GM21381 (cell line): ENCODE measurements around the gene ALPK3.
"Not testable (repeated sequence)": the region's sequence is repeated elsewhere in the genome, so short reads cannot be mapped to it uniquely, and the experiment has no call there.

Experiments used
- ATAC-seq: cut with Tn5 transposase; IDR thresholded peaks from one replicate; pipeline ENCODE4 v1.9.1; 2021; ENCODE audit warnings: mild to moderate bottlenecking, moderate library complexity; ENCODE audit not compliant: unreplicated experiment

Gene ALPK3

DNA sequence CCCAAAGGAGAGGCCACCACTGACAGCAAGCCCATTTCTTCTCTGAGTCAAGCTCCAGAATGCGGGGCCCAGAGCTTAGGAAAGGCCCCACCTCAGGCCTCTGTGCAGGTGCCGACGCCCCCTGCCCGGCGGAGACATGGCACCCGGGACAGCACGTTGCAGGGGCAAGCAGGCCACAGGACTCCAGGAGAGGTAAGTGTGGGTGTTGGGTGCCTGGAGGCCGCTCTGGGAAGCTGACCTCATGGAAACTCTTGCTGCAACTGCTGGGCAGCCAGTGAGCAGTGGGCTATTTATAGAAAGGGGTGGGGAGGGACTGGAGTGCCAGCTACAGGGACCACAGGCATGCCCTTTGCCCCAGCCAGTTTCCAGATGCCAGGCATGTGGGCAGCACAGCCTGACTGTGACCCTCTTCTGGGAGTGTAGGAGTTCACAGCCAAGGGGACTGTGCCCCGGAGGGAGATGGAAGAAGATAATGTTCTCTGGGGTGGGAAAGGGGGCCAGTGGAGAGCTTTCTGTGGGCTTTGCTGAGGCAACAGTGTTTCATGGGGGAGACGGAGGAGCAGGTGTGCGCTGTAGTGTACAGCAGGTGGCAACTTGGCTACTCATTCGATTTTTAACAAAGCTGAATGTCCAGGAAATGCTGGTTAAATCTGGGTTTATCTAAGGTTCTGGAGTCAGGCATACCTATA lies 23.7 kb downstream of the ALPK3 start:
- ATAC-seq: no peak

DNA sequence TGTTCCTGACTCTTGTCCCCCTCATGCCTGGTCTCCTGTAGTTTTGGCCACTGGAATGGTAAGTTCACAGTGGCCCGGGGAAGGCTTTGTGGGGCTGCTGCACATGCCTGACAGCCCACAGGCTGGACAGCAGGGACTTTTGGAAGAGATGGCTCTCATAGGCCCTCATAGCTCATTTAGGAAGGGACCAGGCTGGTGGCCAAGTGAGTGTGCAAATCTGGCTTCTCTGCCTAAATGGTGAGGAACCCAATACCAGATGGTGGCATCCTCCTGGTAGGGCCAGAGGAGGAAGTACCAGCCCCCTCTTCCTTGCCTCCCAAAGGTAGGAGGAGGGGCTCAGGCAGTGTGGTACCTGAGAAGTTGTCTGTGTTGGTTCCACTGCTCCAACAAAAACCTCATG lies 25.6 kb downstream of the ALPK3 start:
- no peak for ATAC-seq

DNA sequence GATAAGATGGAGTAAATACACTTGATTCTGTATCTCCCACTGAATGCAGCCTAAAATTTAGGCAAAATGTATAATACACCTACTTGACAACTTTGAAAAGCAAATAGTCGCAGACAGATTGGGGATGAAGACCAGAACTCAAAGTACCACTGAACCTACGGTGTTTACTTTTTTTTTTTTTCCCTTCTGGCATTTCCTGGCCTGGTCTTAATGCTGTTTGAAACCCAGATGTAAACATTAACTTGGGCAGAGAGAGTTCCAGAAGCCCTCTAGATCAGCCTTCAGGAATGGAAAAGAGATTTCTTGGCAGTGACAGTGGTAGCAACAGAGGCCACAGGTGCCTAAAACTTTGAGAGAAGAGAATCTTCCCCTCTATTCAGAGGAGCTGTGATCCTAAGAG lies 27.8 kb downstream of the ALPK3 start:
- ATAC-seq: no peak

DNA sequence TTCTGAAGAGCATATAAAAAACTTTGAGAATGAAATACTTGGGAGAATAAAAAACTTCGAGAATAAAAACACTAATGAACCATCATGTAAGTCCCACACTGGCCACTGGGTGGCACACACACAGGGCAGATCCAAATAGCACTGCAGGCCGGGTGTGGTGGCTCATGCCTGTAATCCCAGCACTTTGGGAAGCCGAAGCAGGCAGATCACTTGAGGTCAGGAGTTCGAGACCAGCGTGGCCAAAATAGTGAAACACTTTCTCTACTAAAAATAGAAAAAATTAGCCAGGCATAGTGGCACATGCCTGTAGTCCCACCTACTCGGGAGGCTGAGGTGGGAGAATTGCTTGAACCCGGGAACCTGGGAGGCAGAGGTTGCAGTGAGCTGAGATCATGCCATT lies 28.5 kb downstream of the ALPK3 start:
- ATAC-seq: not testable (repeated sequence)

DNA sequence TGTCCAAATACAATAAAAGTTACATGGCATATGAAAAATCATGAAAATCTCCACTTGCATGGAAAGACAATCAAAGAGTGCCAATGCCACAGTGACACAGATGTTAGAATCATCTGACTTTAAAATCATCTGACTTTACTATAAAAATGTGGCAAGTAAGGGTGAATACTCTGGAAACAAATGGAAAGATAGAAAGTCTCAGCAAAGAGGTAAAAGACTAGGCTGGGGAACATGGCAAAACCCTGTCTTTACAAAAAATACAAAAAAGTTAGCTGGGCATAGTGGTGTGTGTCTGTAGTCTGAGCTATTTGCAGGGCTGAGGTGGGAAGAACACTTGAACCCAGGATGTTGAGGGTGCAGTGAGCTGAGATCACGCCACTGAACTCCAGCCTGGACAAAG lies 29.1 kb downstream of the ALPK3 start:
- ATAC-seq: no peak

DNA sequence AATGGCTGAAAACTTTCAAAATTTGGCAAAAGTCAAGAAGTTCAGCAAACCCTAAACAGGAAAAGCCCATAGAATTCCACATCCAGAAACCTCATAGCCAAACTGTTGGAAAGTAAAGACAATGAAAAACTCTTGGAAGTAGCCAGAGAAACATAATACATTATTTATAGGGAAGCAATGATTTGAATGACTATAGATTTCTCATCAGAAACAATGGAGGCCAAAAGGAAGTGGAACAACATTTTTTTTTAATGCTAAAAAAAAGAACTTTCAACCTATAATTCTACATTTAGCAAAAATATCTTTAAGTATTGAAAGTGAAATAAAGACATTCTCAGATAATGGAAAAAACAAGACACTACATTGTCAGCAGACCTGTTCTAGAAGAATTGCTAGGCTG lies 30.2 kb downstream of the ALPK3 start:
- no peak for ATAC-seq

DNA sequence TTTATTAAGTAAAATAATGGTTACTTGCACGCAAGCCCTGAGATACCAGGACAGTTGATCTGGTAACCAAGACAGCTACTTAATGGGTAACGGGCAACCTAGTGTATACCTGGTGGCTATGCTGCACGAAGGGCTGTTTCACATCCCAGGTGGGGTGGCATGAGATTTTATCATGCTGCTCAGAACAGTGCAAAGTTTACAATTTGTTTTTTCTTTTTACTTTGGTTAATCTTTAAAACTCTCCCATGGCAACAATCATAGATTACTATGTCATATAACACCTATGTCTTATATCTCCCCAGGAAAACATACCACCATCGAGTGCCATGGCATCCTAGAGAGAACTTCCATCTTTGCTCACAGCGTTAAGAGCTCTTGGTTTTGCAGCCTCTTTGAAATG lies 35.1 kb downstream of the ALPK3 start:
- ATAC-seq: no peak

DNA sequence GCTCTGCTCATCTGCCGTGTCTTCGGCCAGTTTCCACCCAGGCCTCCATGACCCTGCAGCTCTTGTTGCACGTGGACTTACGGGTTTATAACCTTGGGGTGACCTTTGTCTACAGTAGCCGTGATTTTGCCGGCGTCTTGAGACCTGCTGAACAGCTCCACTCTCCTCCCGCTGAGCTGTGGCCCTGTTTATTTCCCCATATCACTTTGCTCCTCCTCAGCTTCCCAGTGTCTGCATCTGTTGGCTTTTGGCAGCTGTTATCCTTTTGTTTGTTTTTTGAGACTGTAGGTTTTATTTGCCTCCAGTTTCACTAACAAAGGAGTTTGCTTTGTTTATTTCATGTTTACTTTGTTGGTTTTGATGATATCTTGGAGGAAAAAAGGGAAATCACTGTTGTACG lies 38.0 kb downstream of the ALPK3 start:
- ATAC-seq: no peak

DNA sequence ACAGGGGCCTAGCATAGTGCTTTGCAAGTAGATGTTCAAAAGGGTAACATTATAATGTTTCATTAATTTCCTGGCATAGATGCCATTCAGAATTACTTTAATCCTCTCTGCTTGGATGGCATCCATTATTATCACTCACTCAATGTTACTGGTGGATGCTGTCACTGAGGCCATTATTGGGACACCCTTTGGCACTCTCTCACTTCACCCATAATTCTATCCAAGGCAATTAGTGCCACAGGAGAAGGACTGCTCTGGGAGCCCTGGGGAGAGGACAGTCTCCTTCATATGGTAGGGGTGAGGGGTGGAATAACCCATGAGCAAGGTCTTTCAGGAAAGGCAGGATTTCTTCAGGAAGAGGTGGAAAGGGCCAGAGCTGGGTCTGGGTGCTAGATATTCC lies 38.6 kb downstream of the ALPK3 start:
- ATAC-seq: no peak

DNA sequence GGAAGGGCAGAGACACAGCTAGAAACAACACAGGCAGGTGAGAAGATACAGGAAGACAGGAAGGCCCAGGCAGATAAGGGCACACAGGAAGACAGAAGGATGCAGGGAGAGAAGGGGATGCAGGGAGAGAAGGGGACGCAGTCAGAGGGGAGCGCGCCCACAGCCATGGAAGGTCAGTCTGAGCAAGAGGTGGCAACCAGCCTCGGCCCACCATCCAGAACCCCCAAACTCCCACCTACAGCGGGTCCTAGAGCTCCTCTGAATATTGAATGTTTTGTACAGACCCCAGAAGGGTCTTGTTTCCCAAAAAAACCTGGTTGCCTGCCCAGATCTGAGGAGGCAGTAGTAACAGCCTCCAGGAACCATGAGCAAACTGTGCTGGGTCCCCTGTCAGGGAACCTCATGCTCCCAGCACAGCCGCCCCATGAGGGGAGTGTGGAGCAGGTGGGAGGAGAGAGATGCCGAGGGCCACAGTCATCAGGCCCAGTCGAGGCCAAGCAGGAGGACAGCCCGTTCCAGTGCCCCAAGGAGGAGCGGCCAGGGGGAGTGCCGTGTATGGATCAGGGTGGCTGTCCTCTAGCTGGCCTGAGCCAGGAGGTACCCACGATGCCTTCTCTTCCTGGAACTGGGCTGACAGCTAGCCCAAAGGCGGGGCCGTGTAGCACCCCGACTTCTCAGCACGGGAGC lies 39.7 kb downstream of the ALPK3 start:
- ATAC-seq: no peak

DNA sequence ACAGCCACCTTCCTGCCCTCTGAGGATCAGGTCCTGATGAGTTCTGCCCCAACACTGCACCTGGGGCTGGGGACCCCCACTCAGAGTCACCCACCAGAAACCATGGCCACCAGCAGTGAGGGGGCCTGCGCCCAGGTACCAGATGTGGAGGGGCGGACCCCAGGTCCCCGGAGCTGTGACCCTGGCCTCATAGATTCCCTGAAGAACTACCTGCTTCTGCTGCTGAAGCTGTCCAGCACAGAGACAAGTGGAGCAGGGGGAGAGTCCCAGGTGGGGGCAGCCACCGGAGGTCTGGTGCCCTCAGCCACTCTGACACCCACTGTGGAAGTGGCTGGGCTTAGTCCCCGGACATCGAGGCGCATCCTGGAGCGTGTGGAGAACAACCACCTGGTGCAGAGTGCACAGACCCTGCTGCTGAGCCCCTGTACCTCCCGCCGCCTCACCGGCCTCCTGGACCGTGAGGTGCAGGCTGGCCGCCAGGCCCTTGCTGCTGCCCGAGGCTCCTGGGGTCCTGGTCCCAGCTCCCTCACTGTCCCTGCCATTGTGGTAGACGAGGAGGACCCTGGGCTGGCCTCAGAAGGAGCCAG lies 40.4 kb downstream of the ALPK3 start:
- no peak for ATAC-seq

DNA sequence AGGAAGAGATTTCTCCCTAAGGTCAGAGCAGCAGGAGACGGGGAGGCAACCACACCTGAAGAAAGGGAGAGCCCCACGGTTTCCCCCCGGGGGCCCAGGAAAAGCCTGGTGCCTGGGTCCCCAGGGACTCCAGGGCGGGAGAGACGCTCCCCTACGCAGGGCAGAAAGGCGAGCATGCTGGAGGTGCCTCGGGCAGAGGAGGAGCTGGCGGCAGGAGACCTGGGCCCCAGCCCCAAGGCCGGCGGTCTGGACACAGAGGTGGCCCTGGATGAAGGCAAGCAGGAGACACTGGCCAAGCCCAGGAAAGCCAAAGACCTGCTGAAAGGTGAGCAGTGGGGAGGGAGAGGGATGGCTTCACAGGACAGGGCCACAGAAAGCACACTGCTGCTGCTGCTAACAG lies 41.1 kb downstream of the ALPK3 start:
- ATAC-seq: no peak

DNA sequence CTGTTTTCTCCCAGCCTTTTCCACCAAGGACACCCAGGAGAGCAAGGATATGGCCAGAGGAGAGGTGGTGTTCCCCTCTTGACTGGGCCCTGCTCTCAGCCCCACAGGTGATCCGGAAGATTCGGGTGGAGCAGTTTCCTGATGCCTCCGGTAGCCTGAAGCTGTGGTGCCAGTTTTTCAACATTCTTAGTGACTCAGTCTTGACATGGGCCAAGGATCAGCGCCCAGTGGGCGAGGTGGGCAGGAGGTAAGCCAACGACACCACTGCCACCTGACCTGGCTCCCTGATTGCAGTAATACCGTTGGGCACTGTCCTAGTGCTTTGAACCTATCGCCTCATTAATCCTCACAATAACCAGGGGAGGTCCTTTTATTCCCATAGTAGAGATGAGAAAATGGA lies 42.0 kb downstream of the ALPK3 start:
- ATAC-seq: no peak

DNA sequence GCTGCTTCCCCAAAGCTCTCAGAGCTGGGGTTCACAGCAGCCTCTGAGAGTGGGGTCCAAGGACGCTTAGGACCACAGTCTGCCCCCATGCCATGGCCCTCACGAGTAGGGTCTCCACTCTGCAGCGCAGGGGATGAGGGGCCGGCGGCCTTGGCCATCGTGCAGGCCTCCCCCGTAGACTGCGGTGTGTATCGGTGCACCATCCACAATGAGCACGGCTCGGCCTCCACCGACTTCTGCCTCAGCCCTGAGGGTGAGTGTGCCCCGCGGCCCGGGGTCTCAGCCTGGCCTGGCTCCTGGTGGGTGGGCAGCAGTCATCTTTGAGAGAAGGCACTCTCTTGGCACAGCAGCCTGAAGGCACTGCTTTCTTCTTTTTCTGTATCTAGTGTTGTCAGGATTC lies 42.5 kb downstream of the ALPK3 start:
- ATAC-seq: no peak

DNA sequence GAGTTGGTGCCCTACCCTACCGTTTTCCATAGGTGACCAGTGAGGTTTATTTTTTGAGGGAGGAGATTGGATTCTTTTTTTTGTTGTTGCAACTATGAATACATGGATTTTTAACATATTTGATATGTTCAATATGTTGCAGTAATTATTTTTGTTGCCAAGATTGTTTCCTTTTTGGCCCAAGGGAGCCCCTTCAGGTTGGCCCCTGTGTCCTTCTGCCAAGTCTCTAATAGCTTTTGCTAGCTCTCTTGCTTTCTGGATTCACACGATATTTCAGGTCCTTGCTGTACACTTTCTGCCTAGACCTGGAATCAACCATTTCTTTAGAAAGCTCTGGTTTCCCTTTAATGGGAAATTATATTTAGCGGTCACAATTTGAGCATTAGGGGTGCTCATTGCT lies 44.6 kb downstream of the ALPK3 start:
- ATAC-seq: no peak

DNA sequence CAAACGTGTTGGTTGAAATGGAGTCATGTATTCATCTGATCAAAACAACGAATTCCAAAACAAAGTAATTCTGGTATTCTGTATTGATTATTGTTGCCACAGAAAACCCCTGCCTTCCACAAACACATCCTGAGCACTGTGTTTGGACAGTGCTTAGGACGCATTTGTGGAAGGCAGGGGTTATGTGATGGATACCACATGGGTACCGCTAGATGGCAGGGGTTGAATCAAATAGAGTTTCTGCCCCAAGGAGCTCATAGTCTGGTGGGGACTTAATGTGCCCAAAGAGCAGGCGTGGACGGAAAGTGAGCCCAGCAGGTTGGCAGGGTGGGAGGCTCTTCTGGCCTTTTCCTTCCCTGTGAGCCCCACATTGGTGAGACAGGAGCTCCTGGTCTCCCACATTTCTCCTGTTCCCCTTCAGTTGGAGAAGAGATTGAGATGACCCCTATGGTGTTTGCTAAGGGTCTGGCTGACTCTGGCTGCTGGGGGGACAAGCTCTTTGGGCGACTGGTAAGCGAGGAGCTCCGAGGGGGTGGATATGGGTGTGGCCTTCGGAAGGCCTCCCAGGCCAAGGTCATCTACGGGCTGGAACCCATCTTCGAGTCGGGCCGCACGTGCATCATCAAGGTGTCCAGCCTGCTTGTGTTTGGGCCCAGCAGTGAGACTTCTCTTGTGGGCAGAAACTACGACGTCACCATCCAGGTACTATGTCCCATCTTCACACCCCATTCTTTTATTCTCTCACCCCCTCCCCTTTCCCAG lies 45.2 kb downstream of the ALPK3 start:
- ATAC-seq: no peak

DNA sequence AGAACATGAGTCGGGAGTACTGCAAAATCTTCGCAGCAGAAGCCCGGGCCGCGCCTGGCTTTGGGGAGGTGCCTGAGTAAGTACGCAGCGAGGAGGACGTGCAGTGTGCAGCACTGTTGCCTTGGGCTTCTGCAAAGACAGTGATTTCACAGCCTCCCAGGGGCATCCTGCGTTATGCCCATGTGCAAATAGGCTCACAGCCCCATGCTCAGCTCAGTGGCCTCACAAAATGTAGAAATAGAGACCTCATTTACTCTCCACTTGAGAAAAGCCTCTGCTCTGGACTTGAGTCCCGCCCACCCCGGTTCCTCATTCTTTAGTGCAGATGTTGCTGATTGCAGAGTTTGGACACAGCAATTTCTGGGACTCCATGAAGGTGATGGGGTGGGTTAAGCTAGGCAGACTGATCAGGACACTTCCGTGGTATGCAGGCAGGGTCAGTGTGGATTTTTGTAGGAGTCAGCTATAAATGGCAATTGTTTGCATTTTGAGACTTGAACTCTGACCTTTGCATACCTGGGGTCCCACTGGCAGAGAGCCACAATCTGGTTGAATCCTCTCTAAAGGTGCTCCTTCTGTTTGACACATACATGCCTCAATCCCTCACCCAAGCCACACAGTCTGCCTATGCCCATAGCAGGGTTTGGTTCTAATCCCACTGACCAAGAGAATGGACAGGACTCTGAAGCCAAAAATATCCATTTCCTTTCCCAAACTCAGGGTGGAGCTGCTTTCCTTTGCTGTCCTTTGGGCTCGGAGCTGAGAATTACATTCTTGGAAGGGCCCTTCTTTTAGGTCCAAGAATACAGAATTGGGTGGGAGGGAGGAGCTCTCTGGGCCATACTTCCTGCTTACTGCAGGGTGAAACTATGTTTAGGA lies 46.6 kb downstream of the ALPK3 start:
- ATAC-seq: no peak

DNA sequence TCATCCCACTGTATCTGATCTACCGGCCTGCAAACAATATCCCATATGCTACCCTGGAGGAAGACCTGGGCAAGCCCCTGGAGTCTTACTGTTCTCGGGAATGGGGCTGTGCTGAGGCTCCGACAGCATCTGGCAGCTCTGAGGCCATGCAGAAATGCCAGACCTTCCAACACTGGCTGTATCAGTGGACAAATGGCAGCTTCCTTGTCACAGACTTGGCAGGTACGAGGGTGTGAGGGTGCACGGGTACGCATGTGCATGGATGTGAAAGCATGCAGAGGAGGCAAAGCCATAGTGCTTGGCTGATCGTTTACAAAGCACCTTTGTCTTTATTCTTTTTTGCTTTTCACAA lies 47.3 kb downstream of the ALPK3 start:
- no peak for ATAC-seq

DNA sequence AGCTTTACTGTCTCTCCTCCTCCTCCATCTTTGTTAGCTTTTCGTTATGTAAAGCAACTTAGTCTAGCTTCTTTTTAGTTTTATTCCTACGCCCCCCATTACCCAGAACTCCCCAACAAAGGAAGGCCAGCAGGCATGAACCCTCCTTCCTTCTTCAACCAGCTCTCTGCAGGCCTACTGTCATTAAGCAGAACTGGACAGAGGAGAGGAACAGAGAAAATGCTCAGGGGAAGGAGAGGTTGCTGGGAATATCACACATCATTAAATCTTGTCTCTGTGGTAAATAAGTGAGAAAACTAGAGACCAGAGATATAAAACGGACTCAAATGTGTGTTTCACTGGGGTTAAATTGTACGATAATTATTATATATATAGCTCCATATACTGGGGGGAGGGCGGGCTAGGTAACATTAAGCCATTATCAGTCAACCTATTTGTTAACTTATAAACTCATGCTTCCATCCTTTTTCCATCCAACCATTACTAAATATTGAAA lies 48.0 kb downstream of the ALPK3 start:
- no peak for ATAC-seq

DNA sequence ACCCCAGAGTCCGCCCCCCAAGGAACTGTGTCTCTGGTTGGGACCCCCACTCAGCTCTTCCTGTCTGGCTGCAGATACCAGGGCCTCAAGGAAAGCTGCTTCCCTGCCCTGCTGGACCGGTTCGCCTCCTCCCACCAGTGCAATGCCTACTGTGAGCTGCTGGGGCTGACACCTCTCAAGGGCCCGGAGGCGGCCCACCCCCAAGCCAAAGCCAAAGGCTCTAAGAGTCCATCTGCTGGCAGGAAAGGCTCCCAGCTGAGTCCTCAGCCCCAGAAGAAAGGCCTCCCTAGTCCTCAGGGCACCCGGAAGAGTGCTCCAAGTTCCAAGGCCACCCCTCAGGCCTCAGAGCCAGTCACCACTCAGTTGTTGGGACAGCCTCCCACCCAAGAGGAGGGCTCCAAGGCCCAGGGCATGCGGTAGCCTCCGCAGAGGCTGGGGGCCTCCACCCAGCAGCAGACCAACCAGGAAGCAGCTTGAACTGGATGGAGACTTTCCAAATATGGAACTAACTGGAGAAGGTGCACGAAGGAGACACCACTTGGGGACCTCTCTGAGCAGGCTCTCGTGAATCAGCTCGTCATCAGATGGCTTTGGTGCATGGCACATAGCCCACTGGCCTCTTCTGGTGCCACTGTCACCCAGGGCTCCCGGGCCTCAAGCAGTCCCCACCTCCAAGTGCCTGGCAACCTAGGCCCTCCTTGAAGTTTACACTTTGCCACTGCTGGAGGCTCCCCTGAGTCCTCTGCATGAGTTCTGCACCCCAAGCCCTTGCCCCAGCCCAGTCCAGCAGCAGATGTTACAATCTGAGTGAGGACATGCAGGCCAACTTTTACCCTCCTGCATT lies 51.1 kb downstream of the ALPK3 start:
- ATAC-seq: no peak
